Measurements from ENCODE around the gene IGSF22. TPM values are rescaled to one million over a fixed set of nuclear protein-coding genes. Genes with fewer than 3 reads are reported as not detected.

IGSF22 gene
- total and polyA plus RNA-seq, 2 of the 8 experiments (the other 6 are each of a cell fraction or from before 2014, with no cell fraction given) = 0.14 TPM; not detected in 1

DNA sequence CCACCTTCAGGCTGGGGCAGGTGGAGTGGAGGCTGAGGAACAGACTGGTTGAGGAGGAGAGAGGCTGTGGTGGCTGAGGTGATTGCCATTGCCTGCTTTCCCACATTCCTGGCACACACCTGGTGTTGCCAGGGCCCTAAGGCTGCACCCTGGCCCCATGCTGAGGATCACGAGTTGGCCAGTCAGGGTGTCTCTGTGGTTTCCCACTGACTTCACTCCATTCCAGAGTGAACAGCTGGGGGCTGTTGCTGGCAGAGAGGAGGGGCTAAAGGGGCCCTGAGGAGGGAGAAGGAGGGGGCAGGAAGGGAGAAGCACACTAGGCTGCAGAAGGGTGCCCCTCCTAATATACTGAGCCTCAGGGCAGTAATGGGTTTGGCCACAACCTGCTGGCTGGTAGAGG, 25.6 kb downstream of the IGSF22 start:
- Histone ChIP-seq H3K79me1 (ENCODE audit: low read depth, low read length) (no peaks in the 10 kb centered on the region), H3K27ac (ENCODE audit: low read depth, low read length) (no peak overlapping the region), H4K20me1 (replicated peaks in 1 of 2; ENCODE audit: control insufficient read depth in 1 of 2, insufficient read depth in 2 of 2, low read length in 2 of 2) (no peaks in the 10 kb centered on the region), H2BK15ac (ENCODE audit: low read length) (no peak overlapping the region), H2BK120ac (replicated peaks; ENCODE audit: low read depth, low read length) (no peak overlapping the region), H3K14ac (ENCODE audit: insufficient read length) (no peak overlapping the region), H3K79me2 (ENCODE audit: control insufficient read depth in 1 of 2, insufficient read depth in 2 of 2, low read length in 2 of 2) (no peaks in the 10 kb centered on the region), H3K36me3 (ENCODE audit: control insufficient read depth in 2 of 4, insufficient read depth in 4 of 4, low read length in 3 of 4) (no peaks in the 10 kb centered on the region), H4K5ac (ENCODE audit: insufficient read length, low read depth, low read length) (no peak overlapping the region), H3K27me3 (replicated peaks in 1 of 4; ENCODE audit: control insufficient read depth in 3 of 4, extremely low read depth in 1 of 4, insufficient read depth in 3 of 4, low read length in 3 of 4) (peaks cover 0 to 7% (median 5%) of the 10 kb centered on the region in 4 experiments; a peak in 5 of 7 replicates), H3K4ac (replicated peaks; ENCODE audit: insufficient read length, low read depth, low read length) (no peak overlapping the region), H3K18ac (ENCODE audit: extremely low read depth, low read length) (no peak overlapping the region), H3K4me1 (replicated peaks in 1 of 4; ENCODE audit: control insufficient read depth in 3 of 4, insufficient read depth in 4 of 4, low read length in 3 of 4) (peaks cover 0 to 9% (median 2%) of the 10 kb centered on the region in 4 experiments; a peak in 3 of 7 replicates), H2BK12ac (ENCODE audit: low read depth, low read length) (no peak overlapping the region), H4K8ac (ENCODE audit: extremely low read depth, insufficient read depth, low read length) (no peak overlapping the region), H4K91ac (replicated peaks; ENCODE audit: insufficient read length, low read length) (no peak overlapping the region), H3K4me3 (ENCODE audit: extremely low read depth in 1 of 4, insufficient read depth in 2 of 4, low read depth in 3 of 4, low read length in 4 of 4) (no peak overlapping the region), H2BK20ac (ENCODE audit: low read length) (no peak overlapping the region), H3K4me2 (ENCODE audit: insufficient read depth in 1 of 2, low read depth in 2 of 2, low read length in 2 of 2) (no peak overlapping the region; a peak in 1 of 4 replicates), H2AFZ (ENCODE audit: low read length) (no peak overlapping the region), H2BK5ac (ENCODE audit: low read depth, low read length) (no peak overlapping the region), H2AK5ac (ENCODE audit: low read depth, low read length) (no peak overlapping the region), H3K9me3 (ENCODE audit: insufficient read depth in 2 of 2, low read depth in 1 of 2, low read length in 1 of 2) (no peaks in the 10 kb centered on the region), H3K23me2 (ENCODE audit: low read depth, low read length) (peaks cover 8% of the 10 kb centered on the region), H3K56ac (replicated peaks; ENCODE audit: insufficient read length, low read depth, low read length) (no peak overlapping the region), H3K23ac (ENCODE audit: insufficient read length) (no peak overlapping the region), H3K9ac (replicated peaks in 1 of 4; ENCODE audit: extremely low read depth in 1 of 4, low read depth in 3 of 4, low read length in 3 of 4) (no peak overlapping the region; a peak in 2 of 7 replicates)
- CTCF ChIA-PET (ENCODE audit: partially characterized antibody) = no interaction called here
- no peak for DNase-seq (ENCODE audit: low read depth in 1 of 2, low spot score in 2 of 2)
- TF ChIP-seq SP2 (IDR thresholded peaks at IDR 0.05; ENCODE audit: low read length) = no peak
- TF ChIP-seq BACH1 (IDR thresholded peaks at IDR 0.05; ENCODE audit: low read length) = no peak
- TF ChIP-seq CHD2 (IDR thresholded peaks at IDR 0.05; ENCODE audit: low read length) = no peak
- TF ChIP-seq FOSL1 (IDR thresholded peaks at IDR 0.05; ENCODE audit: insufficient read depth, low read depth, low read length) = no peak
- no peak for TF ChIP-seq JUN (IDR thresholded peaks at IDR 0.05; ENCODE audit: low read depth, low read length)
- TF ChIP-seq CHD1 (IDR thresholded peaks at IDR 0.05; ENCODE audit: low read depth, low read length) = no peak
- TF ChIP-seq EZH2 (IDR thresholded peaks at IDR 0.05; ENCODE audit: low read depth, low read length, severe bottlenecking) = no peak
- no peak for TF ChIP-seq EP300 (IDR thresholded peaks at IDR 0.05; ENCODE audit: borderline replicate concordance in 1 of 2, low read depth in 2 of 2, low read length in 2 of 2)
- no peak for TF ChIP-seq CBX5 (IDR thresholded peaks at IDR 0.05; ENCODE audit: low read depth, low read length)
- no peak for TF ChIP-seq BRCA1 (IDR thresholded peaks at IDR 0.05; ENCODE audit: low read depth, low read length)
- TF ChIP-seq KDM5A (IDR thresholded peaks at IDR 0.05; ENCODE audit: low read length) = no peak
- WGBS, 2 experiments (ENCODE audit: extremely low coverage in 1 of 2, insufficient coverage in 1 of 2, insufficient read length in 1 of 2, insufficient replicate concordance in 2 of 2, low coverage in 1 of 2, low lambda C conversion rate in 2 of 2, missing lambda C conversion rate in 1 of 2) = 80% methylated on average over 1 of the region's 1 CpG; no CpG with 5 or more reads in 1 of the 2 experiments
- POLR2A ChIA-PET (ENCODE audit: partially characterized antibody) = no interaction called here
- FAIRE-seq = no peak
